ENCODE data around the gene LTB.

LTB gene

DNA sequence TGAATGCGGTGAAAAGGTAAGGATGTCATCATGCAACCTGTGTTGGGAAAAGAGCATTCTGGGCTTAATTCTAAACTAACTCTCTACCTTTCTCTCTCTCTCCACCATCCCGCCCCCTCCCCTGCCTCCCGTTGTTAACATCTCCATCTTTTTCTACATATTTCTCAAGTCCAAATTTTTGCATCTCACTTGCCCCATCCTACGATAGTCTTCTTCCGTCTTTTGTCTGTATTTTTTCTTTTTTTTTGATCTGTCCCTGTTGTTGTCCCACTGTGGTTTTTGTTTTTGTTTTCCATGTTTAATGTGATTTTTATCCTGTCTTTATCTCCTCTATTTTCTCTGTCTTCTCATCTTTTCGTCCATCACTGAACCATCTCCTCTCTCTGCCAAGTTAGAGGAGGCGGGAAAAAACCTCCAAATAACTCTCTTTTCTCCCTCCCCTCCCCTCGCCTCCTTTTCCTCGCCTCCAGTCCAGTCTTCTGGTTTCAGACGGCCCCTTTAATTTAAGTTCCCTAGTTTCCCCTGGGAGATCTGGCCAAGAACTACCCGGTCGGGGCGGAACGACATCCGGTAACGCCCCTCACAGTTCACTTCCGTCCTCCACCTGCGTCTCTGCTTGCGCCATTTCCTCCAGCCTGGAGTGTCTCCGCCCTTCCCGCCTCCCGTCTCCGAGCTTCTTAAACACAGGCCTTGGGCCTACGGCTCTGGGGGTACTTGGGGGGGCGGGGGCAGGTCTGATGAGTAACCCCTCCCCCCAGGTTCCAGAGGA is 35.1 kb downstream of the LTB start, which contains the start of gene NFKBIL1:
Gene NFKBIL1, plus strand, starts transcription at position 651 of the 769 bp plus-strand sequence. Its CDS starts 87 bp downstream, at position 738.
- DNase-seq: peak; percentile 98

DNA sequence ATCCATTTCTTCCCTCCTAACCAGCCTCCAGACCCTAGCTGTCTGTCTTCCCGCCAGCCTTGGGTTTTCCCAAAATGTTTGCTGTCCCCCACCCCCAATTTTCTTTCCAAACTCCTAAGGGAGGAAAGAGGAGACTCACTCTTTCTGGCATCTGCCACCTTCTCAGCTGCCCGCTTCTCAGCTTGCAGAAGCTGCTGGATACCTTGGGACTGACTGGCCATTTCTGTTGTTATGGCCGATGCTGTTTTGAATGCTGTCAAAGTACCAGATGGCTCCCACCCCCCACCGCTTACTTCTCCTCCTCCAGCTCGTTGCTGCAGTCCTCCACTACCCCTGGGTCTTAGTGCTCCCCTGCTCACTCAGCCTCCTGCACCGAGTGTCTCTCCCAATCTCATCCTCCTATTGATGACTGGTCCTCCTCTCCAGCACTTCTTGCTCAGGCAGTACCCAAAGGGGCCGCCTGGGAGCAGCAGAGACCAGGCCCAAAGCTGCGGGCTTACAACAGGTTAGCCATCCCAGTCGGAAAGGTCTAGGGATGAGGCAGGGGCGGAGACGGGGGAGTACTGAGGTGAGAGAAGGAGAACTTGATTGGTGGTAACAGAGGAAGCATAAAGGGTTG is 35.8 kb downstream of the LTB start, which contains the start of gene ATP6V1G2:
Gene ATP6V1G2, minus strand, starts transcription at position 270 of the 619 bp plus-strand sequence. Its CDS starts 49 bp downstream, at position 221.
- peak; percentile 92 for DNase-seq

DNA sequence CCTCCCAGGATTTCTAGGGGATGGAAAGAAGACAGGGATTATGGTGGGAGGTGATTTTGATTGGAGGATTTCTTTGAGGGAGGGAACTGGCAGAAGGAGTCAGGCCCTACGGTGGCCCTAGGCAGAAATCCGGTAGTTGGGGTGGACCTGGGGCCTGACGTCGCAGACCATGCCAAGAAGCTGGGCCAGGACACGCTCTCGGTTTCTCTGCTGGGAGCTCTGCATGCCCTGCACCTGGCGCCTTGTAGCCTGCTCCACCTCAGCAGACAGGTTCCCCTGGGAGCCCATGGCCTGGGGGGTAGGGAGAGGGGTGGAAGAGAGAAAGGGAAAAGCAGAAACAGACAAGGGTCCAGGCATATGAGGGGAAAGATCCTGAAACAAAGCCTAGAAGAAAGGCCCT is 36.9 kb downstream of the LTB start:
- no peak for DNase-seq

DNA sequence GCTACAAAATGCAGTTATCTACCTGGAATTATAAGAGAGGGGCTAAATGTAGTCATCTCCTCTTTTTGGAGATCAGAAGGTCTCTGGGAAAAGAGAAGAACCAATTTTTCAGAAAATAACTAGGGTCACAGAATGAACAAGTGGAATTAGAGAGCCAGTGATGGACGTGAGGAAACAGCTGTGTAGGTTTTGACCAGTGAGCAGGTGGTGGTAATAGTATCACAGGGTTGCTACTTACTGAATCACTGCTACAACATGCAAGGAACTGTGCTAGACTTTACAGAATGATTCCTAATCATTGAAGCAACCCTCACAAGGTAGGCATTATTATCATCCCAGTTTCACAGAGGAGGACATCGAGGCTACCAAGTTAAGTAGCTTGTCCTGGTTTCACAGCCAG is 37.5 kb downstream of the LTB start:
- no peak for DNase-seq

DNA sequence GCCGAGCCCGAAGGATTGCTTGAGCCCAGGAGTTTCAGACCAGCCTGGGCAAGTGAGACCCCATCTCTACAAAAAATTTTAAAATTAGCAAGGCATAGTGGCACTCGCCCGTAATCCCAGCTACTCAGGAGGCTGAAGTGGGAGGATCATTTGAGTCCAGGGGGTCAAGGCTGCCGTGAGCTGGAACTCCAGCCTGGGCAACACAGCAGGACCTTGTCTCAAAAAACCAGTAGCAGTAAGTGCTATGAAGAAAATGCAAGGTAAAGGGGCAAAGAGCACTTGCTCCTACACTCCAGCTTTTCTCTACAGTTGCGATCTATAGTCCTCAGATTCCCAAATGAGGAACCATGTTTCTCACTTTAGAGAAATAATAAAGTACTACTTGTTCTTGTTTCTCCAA is 38.6 kb downstream of the LTB start:
- no peak for DNase-seq

DNA sequence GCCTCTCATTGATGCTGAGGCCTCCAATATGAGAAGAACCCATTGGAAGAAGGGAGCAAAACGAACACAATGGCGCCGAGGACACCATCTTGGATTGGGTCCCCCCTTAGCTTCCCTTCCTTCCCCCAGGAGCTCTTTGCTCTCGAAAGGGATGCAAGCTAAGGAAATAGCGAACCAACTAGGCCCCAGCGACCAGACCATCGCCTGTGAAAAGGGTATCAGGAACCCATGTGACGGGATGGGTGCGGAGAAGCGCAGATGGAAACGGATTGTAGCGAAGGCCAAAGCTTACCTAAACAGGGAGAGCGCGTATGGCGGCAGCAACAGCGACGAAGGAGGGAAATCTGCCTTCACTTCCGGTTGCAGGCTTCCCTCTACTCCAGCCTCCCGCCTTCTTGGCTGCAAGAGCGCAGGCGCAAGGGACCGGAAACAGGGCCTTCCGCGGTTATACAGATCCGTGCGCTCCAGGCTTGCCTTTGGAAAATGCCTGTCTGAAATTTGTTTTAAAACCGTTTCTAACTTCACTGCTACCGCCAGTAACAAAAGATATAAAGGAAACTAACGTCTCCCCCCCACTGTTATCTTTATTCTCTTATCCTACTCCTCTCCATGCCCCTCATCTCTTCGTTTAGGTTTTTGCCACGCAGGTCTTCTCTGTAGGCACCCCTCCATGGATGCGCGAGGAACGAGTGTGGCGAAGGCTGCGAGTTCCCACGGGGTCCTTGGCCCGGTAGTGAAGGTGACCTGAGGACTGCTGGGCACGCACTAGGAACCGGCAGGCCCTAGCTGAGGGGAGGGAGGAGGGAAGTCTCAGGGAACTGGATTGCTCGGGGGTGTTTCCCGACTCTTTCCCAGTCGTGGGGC is 40.3 kb downstream of the LTB start, which contains the start of gene DDX39B:
Gene DDX39B, minus strand, starts transcription at position 346 of the 864 bp plus-strand sequence. CDS start 1,471 bp downstream, outside the sequence.
- peak; percentile 97 for DNase-seq

DNA sequence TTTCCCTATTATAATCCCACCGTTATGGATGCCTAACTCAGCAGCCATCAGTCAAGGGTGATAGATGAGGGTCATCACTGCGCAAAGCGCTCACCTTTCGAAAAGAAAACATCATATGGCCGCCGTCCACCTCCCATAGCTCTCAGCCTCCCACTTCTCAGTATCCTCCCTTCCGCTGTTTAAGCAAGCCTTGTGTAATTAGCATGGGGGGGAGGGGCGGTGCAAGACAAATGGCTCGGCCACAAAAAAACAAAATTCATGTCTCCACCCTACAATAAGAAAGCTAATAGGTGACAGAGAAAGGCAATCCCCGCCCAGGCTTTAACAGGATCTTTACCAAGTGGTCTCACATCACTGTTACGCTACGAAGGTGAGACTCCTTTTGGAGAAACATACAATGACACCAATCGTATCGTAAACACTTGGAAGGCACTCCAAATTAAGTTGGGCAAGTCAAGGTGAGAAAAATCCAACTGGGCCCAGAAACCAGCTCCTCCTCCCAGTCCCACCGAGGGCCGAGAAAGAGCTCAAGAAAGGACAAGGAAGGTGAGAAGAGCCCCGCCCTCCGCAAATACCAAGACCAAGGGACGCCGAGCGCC is 41.1 kb downstream of the LTB start:
- no peak for DNase-seq

DNA sequence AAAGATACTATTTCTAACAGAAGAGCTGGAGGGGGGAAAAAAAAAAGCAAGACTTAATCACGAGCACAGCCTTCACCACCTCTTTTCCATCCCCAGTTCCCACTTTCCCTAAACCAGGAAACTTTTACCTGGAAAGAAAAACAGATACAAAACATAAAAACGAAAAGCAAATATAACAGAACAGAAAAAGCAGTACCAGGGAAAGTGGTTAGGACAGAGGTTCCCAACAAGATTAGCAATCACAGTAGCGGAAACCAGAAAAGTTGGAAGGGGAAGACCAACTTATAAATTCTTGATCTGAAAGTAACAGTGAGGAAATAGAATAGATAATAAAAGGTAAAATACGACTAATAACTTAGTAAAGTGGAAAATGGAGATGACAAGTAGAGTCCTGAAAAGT is 41.6 kb downstream of the LTB start:
- DNase-seq: no peak

DNA sequence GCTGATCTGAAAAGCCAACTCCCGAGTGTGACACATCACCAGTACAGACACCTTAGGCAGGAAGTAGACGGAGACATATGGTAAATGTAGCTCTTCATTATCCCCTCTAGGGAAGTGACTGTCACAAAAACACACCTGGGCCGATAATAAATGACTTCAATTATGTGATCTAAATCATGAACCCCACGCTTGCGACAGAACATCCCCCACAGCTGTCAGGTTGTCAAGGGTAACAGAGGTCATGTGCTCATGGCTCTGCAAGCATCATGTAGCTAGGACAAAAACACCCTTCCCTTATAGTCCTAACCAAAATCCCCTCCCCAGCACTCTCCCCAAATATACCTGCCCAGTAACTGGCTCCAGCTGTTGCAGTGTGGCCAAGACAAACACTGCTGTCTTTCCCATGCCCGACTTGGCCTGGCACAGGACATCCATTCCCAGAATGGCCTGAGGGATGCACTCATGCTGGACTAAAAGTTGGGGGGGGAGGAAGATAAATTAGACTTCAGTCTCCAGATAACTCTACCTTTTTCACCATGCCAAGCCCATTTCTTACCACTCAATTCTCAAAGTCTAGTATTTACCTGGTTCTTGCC is 43.3 kb downstream of the LTB start:
- no peak for DNase-seq

DNA sequence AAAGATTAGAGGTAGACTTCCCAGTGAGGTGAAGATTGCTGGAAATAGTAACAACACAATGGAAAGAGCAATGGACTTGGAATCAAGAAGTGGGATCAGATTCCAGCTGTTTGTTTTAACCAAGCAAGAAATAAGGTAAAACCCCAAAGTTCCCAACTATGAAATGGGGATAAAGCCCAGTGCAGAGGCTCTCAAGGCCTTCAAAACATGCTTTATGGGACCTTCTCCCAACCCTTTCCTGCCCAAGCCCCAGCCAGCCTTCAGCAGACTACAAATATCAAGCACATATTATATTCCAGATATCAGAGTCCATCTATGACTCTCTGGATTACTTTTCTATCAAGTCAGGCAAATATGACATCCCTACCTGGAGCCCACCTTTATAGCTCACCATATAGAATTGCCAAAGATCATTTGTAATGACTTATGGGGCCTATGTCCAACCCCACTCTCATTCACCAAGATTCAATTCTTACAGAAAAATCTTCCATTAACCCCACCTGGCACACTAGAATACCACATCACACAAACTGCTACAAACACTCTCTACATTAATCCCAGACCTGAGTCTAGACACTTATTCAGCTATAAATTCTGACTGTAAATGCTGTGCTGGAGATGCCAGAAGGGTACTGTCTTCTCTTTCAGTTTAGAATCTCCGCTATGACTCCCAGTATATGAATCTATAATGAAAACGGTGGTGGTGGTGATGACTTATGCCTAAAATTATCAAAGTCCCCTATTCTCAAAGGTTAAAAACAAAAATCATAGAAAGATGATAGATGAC is 46.5 kb downstream of the LTB start:
- no peak for DNase-seq

DNA sequence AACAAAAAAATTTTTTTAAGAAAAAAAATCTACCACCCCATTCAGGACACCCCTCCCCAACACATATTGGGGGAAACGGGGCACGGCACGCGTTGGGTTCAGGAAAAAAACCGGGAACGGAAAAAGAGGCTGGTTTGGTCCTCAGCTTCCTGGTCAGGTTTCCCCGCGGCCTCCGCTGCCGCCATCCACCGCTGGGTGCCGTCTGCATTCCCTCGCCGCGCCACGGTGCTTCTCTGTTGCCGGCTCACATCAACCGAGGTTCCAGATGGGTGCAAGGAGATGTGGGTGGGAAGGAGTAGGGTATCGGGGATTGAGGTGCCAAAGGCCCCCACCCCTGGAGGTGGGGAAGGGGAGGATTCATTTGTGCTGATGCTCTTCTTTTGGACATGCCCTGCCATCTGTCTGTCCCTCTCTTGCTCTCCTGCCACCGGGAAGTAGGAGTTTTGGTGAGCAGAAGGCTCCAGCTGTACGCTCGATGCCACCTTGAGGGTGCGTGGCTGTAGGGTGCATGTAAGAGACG is 47.6 kb downstream of the LTB start:
- no peak for DNase-seq

DNA sequence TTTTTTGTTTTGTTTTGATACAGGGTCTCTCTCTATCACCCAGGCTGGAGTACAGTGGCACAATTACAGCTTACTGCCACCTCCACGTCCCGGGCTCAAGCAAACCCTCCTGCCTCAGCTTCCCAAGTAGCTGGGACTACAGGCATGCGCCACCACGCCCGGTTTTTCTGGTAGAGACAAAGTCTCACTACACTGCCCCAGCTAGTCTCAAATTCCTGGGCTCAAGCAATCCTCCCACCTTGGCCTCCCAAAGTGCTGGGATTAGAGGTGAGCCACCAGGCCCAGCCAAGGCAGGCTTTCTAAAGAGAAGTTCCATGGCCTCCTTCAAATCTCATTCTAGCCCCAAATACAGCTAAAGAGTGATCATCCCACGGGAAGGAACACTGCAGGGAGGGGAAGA is 48.2 kb downstream of the LTB start:
- DNase-seq: no peak

DNA sequence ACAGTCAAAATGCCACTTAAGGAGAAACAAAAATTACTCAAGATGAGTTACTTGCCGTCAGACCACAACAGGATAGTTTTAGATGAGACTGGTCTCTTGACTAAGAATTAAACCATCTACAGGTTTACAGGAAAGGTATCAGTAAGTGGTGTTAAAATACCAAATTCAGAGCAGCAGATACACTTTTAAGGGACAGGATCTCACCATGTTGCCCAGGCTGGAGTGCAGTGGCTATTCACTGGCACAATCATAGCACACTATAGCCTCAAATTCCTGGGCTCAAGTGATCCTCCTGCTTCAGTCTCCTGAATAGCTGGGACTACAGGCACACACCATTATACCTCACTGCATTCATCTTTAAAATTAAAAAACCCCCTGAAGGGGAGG is 48.8 kb downstream of the LTB start:
- DNase-seq: no peak

DNA sequence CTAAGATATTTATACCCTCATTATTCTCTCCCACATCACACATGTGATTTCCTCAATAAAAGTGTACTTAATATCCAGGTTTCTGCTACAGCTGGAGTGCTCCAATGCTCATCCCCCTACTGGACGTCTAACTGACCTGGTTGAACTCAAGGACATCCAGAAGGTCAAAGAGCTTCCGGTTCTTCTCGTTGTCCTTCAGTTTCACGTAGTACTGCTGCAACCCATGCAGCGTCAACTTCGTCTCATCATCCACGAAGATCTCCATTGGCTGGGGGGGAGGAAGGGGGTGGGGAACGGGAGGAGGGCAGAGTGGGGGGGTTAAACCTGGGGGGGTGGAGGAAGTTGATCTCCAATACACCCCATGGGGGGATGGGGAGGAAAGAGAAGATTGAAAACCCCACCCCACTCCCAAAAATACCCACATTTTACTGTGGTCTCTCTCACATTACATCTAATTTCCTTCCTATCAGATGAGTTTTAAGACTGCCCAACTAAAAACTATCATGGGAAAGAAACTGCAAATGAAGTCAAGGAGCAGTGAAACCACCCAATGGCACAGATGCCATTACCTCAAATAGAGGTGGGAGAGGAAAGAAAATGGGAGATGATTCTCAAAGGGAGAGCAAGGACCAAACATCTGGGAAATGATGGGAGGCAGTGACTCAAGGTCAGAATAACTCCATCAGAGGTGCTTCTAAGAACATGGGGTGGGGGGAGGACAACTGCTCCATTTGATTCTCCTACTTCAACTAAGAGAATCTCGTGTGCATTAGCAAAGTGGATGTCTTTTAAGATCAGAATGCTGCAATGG is 49.4 kb downstream of the LTB start:
- DNase-seq: no peak

DNA sequence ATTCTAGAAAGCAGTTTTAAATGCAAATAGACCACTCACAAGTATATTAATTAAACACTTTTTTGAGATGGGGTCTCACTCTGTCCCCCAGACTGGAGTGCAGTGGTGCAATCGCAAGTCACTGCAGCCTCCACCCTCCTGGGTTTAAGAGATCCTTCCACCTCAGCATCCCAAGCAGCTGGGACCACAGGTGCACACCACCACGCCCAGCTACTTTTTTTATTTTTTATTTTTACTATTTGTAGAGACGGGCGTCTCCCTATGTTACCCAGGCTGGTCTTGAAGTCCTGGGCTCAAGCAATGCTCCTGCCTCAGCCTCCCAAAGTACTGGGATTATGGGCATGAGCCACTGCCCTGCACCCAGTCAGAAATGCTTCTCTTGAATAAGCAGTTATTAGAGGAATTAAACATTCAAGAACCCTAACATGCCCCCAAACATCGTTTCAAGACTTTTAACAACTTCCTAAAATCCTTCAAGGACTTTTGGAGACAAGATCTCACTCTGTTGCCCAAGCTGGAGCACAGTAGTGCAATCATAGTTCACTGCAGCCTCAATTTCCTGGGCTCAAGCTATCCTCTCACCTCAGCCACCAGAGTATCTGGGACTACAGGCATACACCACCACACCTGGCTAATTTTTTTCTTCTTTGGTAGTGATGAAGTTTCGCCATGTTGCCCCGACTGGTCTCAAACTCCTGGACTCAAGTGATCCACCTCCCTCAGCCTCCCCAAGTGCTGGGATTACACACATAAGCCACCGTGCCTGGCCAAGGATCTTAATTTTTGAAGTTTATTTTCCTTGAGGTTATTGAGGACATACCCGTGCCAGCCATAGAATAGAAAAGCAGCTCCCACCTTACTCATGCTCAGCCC is 50.2 kb downstream of the LTB start:
- DNase-seq: no peak

DNA sequence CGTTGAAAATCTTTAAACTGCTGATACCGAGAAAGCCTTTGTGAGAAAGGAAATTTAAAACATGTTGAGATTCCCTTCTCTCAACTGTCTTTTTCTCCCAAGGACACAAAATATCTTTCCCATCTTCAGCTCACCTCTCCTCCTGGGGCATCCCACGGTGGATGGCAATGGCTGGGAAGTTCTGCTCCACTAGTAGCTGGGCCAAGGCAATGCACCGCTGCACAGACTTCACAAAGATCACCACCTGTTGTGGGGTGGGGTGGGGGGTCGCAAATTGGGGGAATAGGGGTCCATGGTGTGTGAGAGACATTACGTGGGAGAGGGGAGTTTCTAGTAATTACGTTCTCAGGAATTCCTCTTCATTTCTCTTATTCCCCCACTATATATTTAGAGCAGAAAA is 51.1 kb downstream of the LTB start:
- DNase-seq: no peak

DNA sequence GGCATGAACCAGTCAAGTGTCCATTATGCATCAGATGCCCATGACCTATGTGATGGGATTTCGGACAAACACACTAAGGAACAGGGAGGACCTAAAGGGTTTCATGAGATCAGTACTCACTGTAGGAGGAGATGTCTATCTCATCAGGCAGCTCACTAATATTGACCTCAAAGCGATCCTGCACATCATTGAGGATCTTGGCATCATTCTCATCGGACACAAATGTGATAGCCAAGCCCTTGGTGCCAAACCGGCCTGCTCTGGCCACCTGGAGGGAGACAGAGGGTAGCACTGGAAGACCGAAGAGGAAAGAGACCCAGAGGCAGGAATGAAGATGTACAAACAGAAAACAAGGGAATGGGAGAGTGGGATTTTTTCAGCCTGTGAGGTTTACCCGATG is 51.6 kb downstream of the LTB start:
- no peak for DNase-seq
